ENCODE measurements around the gene TBC1D24. TPM values are rescaled to one million over a fixed set of nuclear protein-coding genes. Genes with fewer than 3 reads are reported as not detected.
A peak's percentile ranks its signal among the peaks of the same experiment; 100 is the strongest.

TBC1D24 gene
- total and polyA plus RNA-seq, 9 of the 15 experiments (the other 6 are each of a cell fraction or from before 2014, with no cell fraction given): 1.7 to 22.6 (median 7.2) TPM

- Histone ChIP-seq H3K27ac (ENCODE audit: extremely low read depth, low read depth, low read length) (no peak overlapping the region), H3K9me3 (replicated peaks; ENCODE audit: control insufficient read depth, insufficient read depth, low read depth, low read length) (no peaks in the 10 kb centered on the region), H4K20me1 (replicated peaks; ENCODE audit: control insufficient read depth, insufficient read depth, low read length) (0 out of 2 replicates have a peak, but pooled peaks cover 4% of the 10 kb centered on the region), H3K27me3 (ENCODE audit: control insufficient read depth in 2 of 2, insufficient read depth in 2 of 2, low read length in 2 of 2) (no peaks in the 10 kb centered on the region), H3K4me1 (replicated peaks in 1 of 2; ENCODE audit: control insufficient read depth in 2 of 2, insufficient read depth in 2 of 2, low read length in 2 of 2) (peaks cover 3 to 78% of the 10 kb centered on the region in 2 experiments; a peak in 4 of 5 replicates), H3K9ac (ENCODE audit: insufficient read depth in 1 of 2, low read depth in 2 of 2, low read length in 2 of 2) (no peak overlapping the region; a peak in 1 of 4 replicates), H3K9me1 (ENCODE audit: control insufficient read depth, insufficient read depth, low read length) (no peaks in the 10 kb centered on the region), H2AFZ (ENCODE audit: low read depth, low read length) (no peak overlapping the region), H3K79me2 (ENCODE audit: control insufficient read depth, insufficient read depth, low read length) (no peaks in the 10 kb centered on the region), H3K4me3 (no peak overlapping the region), H3K4me2 (ENCODE audit: insufficient read depth, low read length) (no peak overlapping the region), H3K36me3 (ENCODE audit: control insufficient read depth, insufficient read depth, low read length) (peaks cover 5% of the 10 kb centered on the region; the same call in 1 of the 3 replicates)
- FAIRE-seq (no peak), DNase-seq (ENCODE audit: extremely low read depth in 1 of 4, low spot score in 3 of 4) (no peak), ATAC-seq (no peak)
- no TSS peak for BruUV-seq (replicated peaks)
- intact Hi-C loops (cut with micrococcal nuclease): loop anchor here (5.0 kb wide), 1 partner anchor 35 kb away; no protein-coding TSS in a partner anchor
- POLR2A ChIA-PET: interaction anchor here (0.6 to 1.6 kb wide), 2 partner anchors 12 to 429 kb away, joined by 3 to 4 read pairs; no protein-coding TSS in a partner anchor
- TF ChIP-seq POLR2G (IDR thresholded peaks at IDR 0.05; ENCODE audit: low read depth, low read length): peak; percentile 68
- TF ChIP-seq HNRNPL (IDR thresholded peaks at IDR 0.05; ENCODE audit: low read depth, low read length): peak; percentile 56; the same call in 1 of the 2 replicates
- TF ChIP-seq ZNF586 (CRISPR knock-in tag; conservative IDR thresholded peaks at IDR 0.05): no peak
- no peak for TF ChIP-seq DMBX1 (CRISPR knock-in tag; IDR thresholded peaks at IDR 0.05; ENCODE audit: borderline replicate concordance)
- 78% methylated on average over 16 of the region's 80 CpGs for WGBS (ENCODE audit: insufficient coverage, low coverage, missing lambda C conversion rate)
- in situ Hi-C loops (cut with MboI): no loop called here
- CTCF ChIA-PET (ENCODE audit: low intra/inter-chr PET ratio): no interaction called here
Measured at GRCh38 chr16:2467528-2468232, 7.2 kb upstream of the TBC1D24 start.
